ENCODE data around the gene INTS3.
A peak's percentile ranks its signal among the peaks of the same experiment; 100 is the strongest.

The INTS3 gene

DNA sequence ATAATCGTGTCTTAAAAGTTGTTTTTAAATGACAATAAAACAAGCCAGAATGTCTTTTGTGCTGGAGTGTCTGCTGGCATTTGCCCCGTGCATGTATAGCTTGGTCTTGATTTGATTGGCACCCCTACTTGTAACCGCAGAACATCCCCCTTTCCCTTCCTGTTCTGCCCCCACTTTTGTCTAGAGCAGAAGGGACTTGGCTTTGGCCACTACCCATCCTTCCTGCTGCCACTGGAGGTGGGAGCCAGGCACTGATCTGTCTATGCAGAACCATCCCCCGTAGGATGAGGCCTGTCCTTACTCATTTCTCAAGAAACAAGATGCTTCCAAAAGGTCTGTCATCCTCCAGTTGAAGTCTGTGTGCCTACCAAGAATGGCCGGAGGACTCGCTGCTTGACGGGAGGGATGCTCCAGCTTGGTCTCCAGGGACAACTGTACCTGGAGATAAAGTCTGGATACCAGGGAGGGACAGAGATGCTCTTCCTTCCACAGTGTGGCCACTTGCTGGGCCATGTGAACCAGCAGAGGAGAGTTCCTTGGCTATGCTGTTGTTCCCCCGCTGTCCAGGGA, 46.3 kb downstream of the INTS3 start:
- in situ Hi-C loops (cut with HindIII; ENCODE audit: low sequenced_read_pairs): no loop called here
- H3K4me3 ChIP-seq (ENCODE audit: low read depth, low read length): no peak overlapping the region
- TF ChIP-seq CTCF (IDR thresholded peaks at IDR 0.05; ENCODE audit: low read depth, low read length, missing control alignments): no peak
- no peak for DNase-seq (ENCODE audit: low read depth)

GRCh38 chr1:153774780-153775457, 47.1 kb downstream of the INTS3 start, which contains the start of gene SLC27A3:
SLC27A3 (plus strand) TSS chr1:153775407; CDS start chr1:153775498, 91 bp downstream.
- in situ Hi-C loops (cut with HindIII; ENCODE audit: low sequenced_read_pairs): no loop called here
- TF ChIP-seq CTCF (IDR thresholded peaks at IDR 0.05; ENCODE audit: low read depth, low read length, missing control alignments): no peak
- H3K4me3 ChIP-seq (ENCODE audit: low read depth, low read length): peak within 1 kb of the TSS; percentile 58
- no peak for DNase-seq (ENCODE audit: low read depth)

- H3K4me3 ChIP-seq (ENCODE audit: low read depth, low read length): peak overlapping the region; percentile 58
- TF ChIP-seq CTCF (IDR thresholded peaks at IDR 0.05; ENCODE audit: low read depth, low read length, missing control alignments): no peak
- DNase-seq (ENCODE audit: low read depth): no peak
- in situ Hi-C loops (cut with HindIII; ENCODE audit: low sequenced_read_pairs): no loop called here
Measured at GRCh38 chr1:153775458-153776327, 47.8 kb downstream of the INTS3 start.

GRCh38 chr1:153776352-153776751, 48.5 kb downstream of the INTS3 start:
- no peak for DNase-seq (ENCODE audit: low read depth)
- no peak for TF ChIP-seq CTCF (IDR thresholded peaks at IDR 0.05; ENCODE audit: low read depth, low read length, missing control alignments)
- in situ Hi-C loops (cut with HindIII; ENCODE audit: low sequenced_read_pairs): no loop called here

GRCh38 chr1:153776845-153777370, 49.1 kb downstream of the INTS3 start:
- H3K4me3 ChIP-seq (ENCODE audit: low read depth, low read length): no peak overlapping the region
- no peak for DNase-seq (ENCODE audit: low read depth)
- TF ChIP-seq CTCF (IDR thresholded peaks at IDR 0.05; ENCODE audit: low read depth, low read length, missing control alignments): no peak
- in situ Hi-C loops (cut with HindIII; ENCODE audit: low sequenced_read_pairs): no loop called here

More at GRCh38 chr1:153776352-153776751, 48.5 kb downstream of the INTS3 start:
- peak overlapping the region; percentile 58 for H3K4me3 ChIP-seq (ENCODE audit: low read depth, low read length)

DNA sequence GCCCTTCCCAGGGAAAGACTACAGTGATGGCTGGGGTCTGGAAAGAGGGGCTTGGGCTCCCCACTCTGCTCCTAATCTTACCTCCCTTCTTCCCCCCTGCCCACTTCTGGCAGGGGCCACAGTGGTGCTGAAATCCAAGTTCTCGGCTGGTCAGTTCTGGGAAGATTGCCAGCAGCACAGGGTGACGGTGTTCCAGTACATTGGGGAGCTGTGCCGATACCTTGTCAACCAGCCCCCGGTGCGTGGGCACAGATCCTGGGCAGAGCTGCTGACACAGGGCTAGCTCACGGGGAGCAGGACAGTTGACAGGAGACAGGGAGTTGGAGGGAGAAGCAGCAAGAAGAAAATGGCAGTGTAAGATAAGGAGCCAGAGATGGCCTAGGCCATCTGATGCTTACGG, 49.8 kb downstream of the INTS3 start:
- in situ Hi-C loops (cut with HindIII; ENCODE audit: low sequenced_read_pairs): no loop called here
- DNase-seq (ENCODE audit: low read depth): no peak
- no peak for TF ChIP-seq CTCF (IDR thresholded peaks at IDR 0.05; ENCODE audit: low read depth, low read length, missing control alignments)
- no peak overlapping the region for H3K4me3 ChIP-seq (ENCODE audit: low read depth, low read length)
